GM18520 (cell line): ENCODE measurements around the gene FUOM.
A peak's percentile ranks its signal among the peaks of the same experiment; 100 is the strongest.
"Not testable (repeated sequence)": the region's sequence is repeated elsewhere in the genome, so short reads cannot be mapped to it uniquely, and the experiment has no call there.

Experiments
- ATAC-seq: cut with Tn5 transposase; IDR thresholded peaks from one replicate; pipeline ENCODE4 v1.9.1; 2021; ENCODE audit not compliant: unreplicated experiment

The FUOM gene

GRCh38 chr10:133388973-133389818 is 31.4 kb upstream of the FUOM start:
- peak; percentile 69 for ATAC-seq

GRCh38 chr10:133388236-133388972 is 30.6 kb upstream of the FUOM start:
- no peak for ATAC-seq

GRCh38 chr10:133386951-133387350 is 29.1 kb upstream of the FUOM start:
- ATAC-seq, result not testable (repeated sequence)

- no peak for ATAC-seq
These were observed 27.4 kb upstream of the FUOM start for GRCh38 chr10:133385214-133385613.

GRCh38 chr10:133384071-133384470 is 26.3 kb upstream of the FUOM start:
- no peak for ATAC-seq

GRCh38 chr10:133383551-133383950 is 25.7 kb upstream of the FUOM start:
- ATAC-seq, result no peak

GRCh38 chr10:133381036-133381435 is 23.2 kb upstream of the FUOM start:
- ATAC-seq, result no peak

- peak; percentile 6 for ATAC-seq
These were observed 22.2 kb upstream of the FUOM start for GRCh38 chr10:133379801-133380666.

- ATAC-seq, result peak; percentile 46
These were observed 21.5 kb upstream of the FUOM start, which contains the start of gene PAOX for GRCh38 chr10:133379152-133379800. Gene PAOX, plus strand, starts transcription at chr10:133379262. Its CDS starts 55 bp downstream, at chr10:133379317.

- ATAC-seq, result peak; percentile 32
These were observed 20.7 kb upstream of the FUOM start for GRCh38 chr10:133378251-133379096.

GRCh38 chr10:133377818-133378250 is 20.0 kb upstream of the FUOM start:
- ATAC-seq, result no peak

GRCh38 chr10:133377025-133377817 is 19.4 kb upstream of the FUOM start:
- ATAC-seq, result no peak

- ATAC-seq, result not testable (repeated sequence)
These were observed 18.4 kb upstream of the FUOM start for GRCh38 chr10:133376183-133376582.

GRCh38 chr10:133375357-133376115 is 17.7 kb upstream of the FUOM start:
- no peak for ATAC-seq

GRCh38 chr10:133373174-133374090 is 15.6 kb upstream of the FUOM start, which contains the start of gene ECHS1:
Gene ECHS1, minus strand, starts transcription at chr10:133373354. Its CDS starts 21 bp downstream, at chr10:133373333.
- peak; percentile 93 for ATAC-seq

- ATAC-seq, result no peak
These were observed 14.7 kb upstream of the FUOM start for GRCh38 chr10:133372507-133372906.
